ENCODE data around the gene SLC24A4. TPM values are rescaled to one million over a fixed set of nuclear protein-coding genes. Genes with fewer than 3 reads are reported as not detected.

Gene SLC24A4
- total RNA-seq, 1 experiment from 2014 or later = not detected

GRCh38 chr14:92277031-92277430 lies 45.9 kb upstream of the SLC24A4 start:
- H3K27ac Mint-ChIP-seq (ENCODE audit: unreplicated experiment) = no peak overlapping the region
- no TSS peak for BruUV-seq (replicated peaks)
- CTCF ChIA-PET = no interaction called here
- H3K36me3 Mint-ChIP-seq (ENCODE audit: insufficient read depth, unreplicated experiment) = no peaks in the 10 kb centered on the region
- no peaks in the 10 kb centered on the region for H3K4me1 Mint-ChIP-seq (ENCODE audit: low read depth, unreplicated experiment)
- no peak overlapping the region for H3K4me3 Mint-ChIP-seq (ENCODE audit: low read depth, unreplicated experiment)
- H3K9me3 Mint-ChIP-seq (ENCODE audit: low read depth, unreplicated experiment) = no peaks in the 10 kb centered on the region
- no peak for DNase-seq
- intact Hi-C loops (cut with micrococcal nuclease; ENCODE audit: unreplicated experiment) = no loop called here
- TF ChIP-seq CTCF (IDR thresholded peaks at IDR 0.05; ENCODE audit: unreplicated experiment) = no peak
- H3K27me3 Mint-ChIP-seq (ENCODE audit: unreplicated experiment) = peaks cover 83% of the 10 kb centered on the region

GRCh38 chr14:92280554-92281262 lies 42.3 kb upstream of the SLC24A4 start:
- no peak for TF ChIP-seq CTCF (IDR thresholded peaks at IDR 0.05; ENCODE audit: unreplicated experiment)
- Mint-ChIP-seq H3K4me3 (ENCODE audit: low read depth, unreplicated experiment) (no peak overlapping the region), H3K9me3 (ENCODE audit: low read depth, unreplicated experiment) (no peaks in the 10 kb centered on the region), H3K36me3 (ENCODE audit: insufficient read depth, unreplicated experiment) (no peaks in the 10 kb centered on the region), H3K27me3 (ENCODE audit: unreplicated experiment) (peaks cover 58% of the 10 kb centered on the region), H3K27ac (ENCODE audit: unreplicated experiment) (no peak overlapping the region), H3K4me1 (ENCODE audit: low read depth, unreplicated experiment) (no peaks in the 10 kb centered on the region)
- CTCF ChIA-PET = interaction anchor here (0.5 kb wide), 1 partner anchor 31 kb away, joined by 3 read pairs; no protein-coding TSS in a partner anchor
- intact Hi-C loops (cut with micrococcal nuclease; ENCODE audit: unreplicated experiment) = no loop called here
- DNase-seq = no peak
- BruUV-seq (replicated peaks) = no TSS peak

- no TSS peak for BruUV-seq (replicated peaks)
- H3K9me3 Mint-ChIP-seq (ENCODE audit: low read depth, unreplicated experiment) = no peaks in the 10 kb centered on the region
Observed at GRCh38 chr14:92282669-92283068, 40.3 kb upstream of the SLC24A4 start.

GRCh38 chr14:92285311-92285710 lies 37.7 kb upstream of the SLC24A4 start:
- H3K27me3 Mint-ChIP-seq (ENCODE audit: unreplicated experiment) = peaks cover 68% of the 10 kb centered on the region
- BruUV-seq (replicated peaks) = no TSS peak
- no peak overlapping the region for H3K27ac Mint-ChIP-seq (ENCODE audit: unreplicated experiment)
- TF ChIP-seq CTCF (IDR thresholded peaks at IDR 0.05; ENCODE audit: unreplicated experiment) = no peak
- DNase-seq = no peak
- no peak overlapping the region for H3K4me3 Mint-ChIP-seq (ENCODE audit: low read depth, unreplicated experiment)
- H3K36me3 Mint-ChIP-seq (ENCODE audit: insufficient read depth, unreplicated experiment) = no peaks in the 10 kb centered on the region
- no peaks in the 10 kb centered on the region for H3K9me3 Mint-ChIP-seq (ENCODE audit: low read depth, unreplicated experiment)
- H3K4me1 Mint-ChIP-seq (ENCODE audit: low read depth, unreplicated experiment) = no peaks in the 10 kb centered on the region
- CTCF ChIA-PET = no interaction called here
- intact Hi-C loops (cut with micrococcal nuclease; ENCODE audit: unreplicated experiment) = no loop called here

More at GRCh38 chr14:92282669-92283068, 40.3 kb upstream of the SLC24A4 start:
- CTCF ChIA-PET = no interaction called here
- DNase-seq = no peak
- H3K27ac Mint-ChIP-seq (ENCODE audit: unreplicated experiment) = no peak overlapping the region
- no peaks in the 10 kb centered on the region for H3K4me1 Mint-ChIP-seq (ENCODE audit: low read depth, unreplicated experiment)
- TF ChIP-seq CTCF (IDR thresholded peaks at IDR 0.05; ENCODE audit: unreplicated experiment) = no peak
- H3K27me3 Mint-ChIP-seq (ENCODE audit: unreplicated experiment) = peaks cover 58% of the 10 kb centered on the region
- intact Hi-C loops (cut with micrococcal nuclease; ENCODE audit: unreplicated experiment) = no loop called here
- H3K36me3 Mint-ChIP-seq (ENCODE audit: insufficient read depth, unreplicated experiment) = no peaks in the 10 kb centered on the region
- no peak overlapping the region for H3K4me3 Mint-ChIP-seq (ENCODE audit: low read depth, unreplicated experiment)
